Fibroblast of mammary gland (primary cell): ENCODE measurements around the gene ATRAID.

Experiments
- DNase-seq: peaks from one replicate; pipeline ENCODE4 v3.0.0-alpha.2; 2010; ENCODE audit warnings: low read depth
- H3K4me3 ChIP-seq: 2 replicates; pipeline ENCODE4 v1.5.1; 2011; ENCODE audit warnings: low read depth, mild to moderate bottlenecking, low read length, moderate library complexity; ENCODE audit not compliant: control insufficient read depth
- CTCF ChIP-seq: conservative IDR thresholded peaks from 2 replicates; pipeline ENCODE4 v1.5.1; 2011; ENCODE audit warnings: low read depth, low read length, inconsistent platforms; ENCODE audit not compliant: control insufficient read depth, insufficient read depth

Gene ATRAID

DNA sequence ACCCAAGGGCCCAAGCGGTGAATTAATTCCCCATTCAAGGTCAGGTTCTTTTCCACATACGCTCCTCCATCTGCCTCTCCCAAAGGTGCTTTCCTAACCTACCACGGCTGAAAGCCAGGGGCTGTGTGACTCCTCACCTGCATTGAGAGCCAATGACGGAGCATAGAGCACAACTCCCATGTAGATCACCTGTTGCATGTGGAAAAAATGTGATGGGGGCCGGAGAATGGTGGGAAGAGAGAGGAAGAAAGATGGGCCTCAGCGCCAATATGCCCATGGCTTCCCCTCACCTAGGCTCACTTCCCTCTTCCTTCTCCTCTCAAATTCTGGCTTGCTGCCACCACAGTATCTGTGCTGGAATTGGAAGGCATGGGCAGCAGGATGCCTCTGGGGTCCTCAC lies 5.5 kb upstream of the ATRAID start:
- no peak for DNase-seq
- H3K4me3 ChIP-seq: no peak overlapping the region
- TF ChIP-seq CTCF: no peak

- DNase-seq: no peak
- no peak overlapping the region for H3K4me3 ChIP-seq
- no peak for TF ChIP-seq CTCF
These were observed 3.3 kb upstream of the ATRAID start for GRCh38 chr2:27208486-27209050.

GRCh38 chr2:27209621-27210401 lies 2.0 kb upstream of the ATRAID start:
- TF ChIP-seq CTCF: no peak
- DNase-seq: no peak
- no peak overlapping the region for H3K4me3 ChIP-seq

GRCh38 chr2:27211241-27211942 lies 449 bp upstream of the ATRAID start:
- DNase-seq: peak; percentile 6
- peak overlapping the region; percentile 82 for H3K4me3 ChIP-seq
- no peak for TF ChIP-seq CTCF

GRCh38 chr2:27212626-27213471 lies 1.0 kb downstream of the ATRAID start:
- DNase-seq: peak; percentile 82
- TF ChIP-seq CTCF: no peak
- H3K4me3 ChIP-seq: peak overlapping the region; percentile 82

DNA sequence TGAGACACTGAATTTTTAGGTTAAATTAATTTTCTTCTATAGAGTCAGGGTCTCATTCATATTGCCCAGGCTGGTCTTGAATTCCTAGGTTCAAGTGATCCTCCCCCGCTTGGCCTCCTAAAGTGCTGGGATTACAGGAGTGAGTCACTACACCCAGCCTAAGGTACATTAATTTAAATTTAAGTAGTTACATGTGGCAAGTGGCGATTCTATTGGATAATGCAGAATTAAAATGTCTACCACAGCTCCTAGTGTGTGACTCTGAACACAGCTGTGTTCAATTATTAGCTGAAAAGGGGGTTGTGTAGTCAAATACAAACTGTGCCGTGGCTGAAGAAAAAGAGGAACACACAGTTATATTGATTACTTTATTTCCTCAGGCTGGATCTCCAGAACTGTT lies 3.1 kb downstream of the ATRAID start:
- DNase-seq: peak; percentile 86
- no peak for TF ChIP-seq CTCF
- H3K4me3 ChIP-seq: no peak overlapping the region
